ENCODE results near the gene CAPN9. TPM values are rescaled to one million over a fixed set of nuclear protein-coding genes. Genes with fewer than 3 reads are reported as not detected.

The CAPN9 gene
- total and polyA plus RNA-seq, 4 donors: not detected

- TF ChIP-seq ZBTB33 (IDR thresholded peaks at IDR 0.05) (no peak), JUND (IDR thresholded peaks at IDR 0.05) (peak in 1 of 2 donors; percentile 55), RAD21 (IDR thresholded peaks at IDR 0.05) (no peak)
- no peaks in the 10 kb centered on the region for H3K36me3 ChIP-seq (ENCODE audit: control insufficient read depth in 4 of 4, insufficient read depth in 3 of 4, low read depth in 1 of 4, low read length in 3 of 4)
- no peak overlapping the region for H3K9ac ChIP-seq (ENCODE audit: low read depth in 1 of 2, low read length in 2 of 2)
- peaks cover 5 to 13% (median 6%) of the 10 kb centered on the region in 4 donors for H3K4me1 ChIP-seq (ENCODE audit: control insufficient read depth in 4 of 4, insufficient read depth in 4 of 4, low read length in 3 of 4)
- 58% methylated on average over 11 of the region's 11 CpGs for WGBS
- H3K9me3 ChIP-seq (ENCODE audit: control insufficient read depth in 4 of 4, low read length in 3 of 4): no peaks in the 10 kb centered on the region
- H3K27me3 ChIP-seq (ENCODE audit: control insufficient read depth in 4 of 4, insufficient read depth in 4 of 4, low read length in 3 of 4): no peaks in the 10 kb centered on the region
- H3K4me3 ChIP-seq (ENCODE audit: low read depth in 1 of 3, low read length in 3 of 3): no peak overlapping the region
- H3K27ac ChIP-seq (ENCODE audit: low read depth in 1 of 2, low read length in 2 of 2): no peak overlapping the region
- no peak for DNase-seq (ENCODE audit: low spot score)
Measured at GRCh38 chr1:230824919-230825721, 77.9 kb downstream of the CAPN9 start.

GRCh38 chr1:230825761-230826160, 78.6 kb downstream of the CAPN9 start:
- DNase-seq (ENCODE audit: low spot score): peak; percentile 30
- Histone ChIP-seq H3K4me1 (ENCODE audit: control insufficient read depth in 4 of 4, insufficient read depth in 4 of 4, low read length in 3 of 4) (peaks cover 5 to 13% (median 6%) of the 10 kb centered on the region in 4 donors), H3K27me3 (ENCODE audit: control insufficient read depth in 4 of 4, insufficient read depth in 4 of 4, low read length in 3 of 4) (no peaks in the 10 kb centered on the region), H3K9me3 (ENCODE audit: control insufficient read depth in 4 of 4, low read length in 3 of 4) (no peaks in the 10 kb centered on the region), H3K27ac (ENCODE audit: low read depth in 1 of 2, low read length in 2 of 2) (peak overlapping the region in 1 of 2 donors; percentile 21), H3K36me3 (ENCODE audit: control insufficient read depth in 4 of 4, insufficient read depth in 3 of 4, low read depth in 1 of 4, low read length in 3 of 4) (no peaks in the 10 kb centered on the region), H3K9ac (ENCODE audit: low read depth in 1 of 2, low read length in 2 of 2) (no peak overlapping the region), H3K4me3 (ENCODE audit: low read depth in 1 of 3, low read length in 3 of 3) (no peak overlapping the region)
- 56% methylated on average over 3 of the region's 3 CpGs for WGBS
- TF ChIP-seq HNF4A (conservative IDR thresholded peaks at IDR 0.05) (peak; percentile 70 to 84), RXRA (IDR thresholded peaks at IDR 0.05) (no peak), HNF4G (IDR thresholded peaks at IDR 0.05) (peak; percentile 42), SP1 (IDR thresholded peaks at IDR 0.05) (peak; percentile 78), ATF3 (IDR thresholded peaks at IDR 0.05) (peak; percentile 62), JUND (IDR thresholded peaks at IDR 0.05) (peak in 1 of 2 donors; percentile 46), MAX (IDR thresholded peaks at IDR 0.05) (no peak)

- peak; percentile 17 for DNase-seq (ENCODE audit: low spot score)
- Histone ChIP-seq H3K27ac (ENCODE audit: low read depth in 1 of 2, low read length in 2 of 2) (peak overlapping the region in 1 of 2 donors; percentile 21), H3K4me3 (ENCODE audit: low read depth in 1 of 3, low read length in 3 of 3) (no peak overlapping the region), H3K27me3 (ENCODE audit: control insufficient read depth in 4 of 4, insufficient read depth in 4 of 4, low read length in 3 of 4) (no peaks in the 10 kb centered on the region), H3K9me3 (ENCODE audit: control insufficient read depth in 4 of 4, low read length in 3 of 4) (no peaks in the 10 kb centered on the region), H3K4me1 (ENCODE audit: control insufficient read depth in 4 of 4, insufficient read depth in 4 of 4, low read length in 3 of 4) (peaks cover 5 to 13% (median 6%) of the 10 kb centered on the region in 4 donors), H3K36me3 (ENCODE audit: control insufficient read depth in 4 of 4, insufficient read depth in 3 of 4, low read depth in 1 of 4, low read length in 3 of 4) (no peaks in the 10 kb centered on the region), H3K9ac (ENCODE audit: low read depth in 1 of 2, low read length in 2 of 2) (no peak overlapping the region)
- whole genome bisulfite sequencing: 92% methylated on average over 9 of the region's 9 CpGs
- TF ChIP-seq YY1 (IDR thresholded peaks at IDR 0.05) (no peak), RXRA (IDR thresholded peaks at IDR 0.05) (no peak), RAD21 (IDR thresholded peaks at IDR 0.05) (no peak), HNF4A (conservative IDR thresholded peaks at IDR 0.05) (no peak), NR2F2 (IDR thresholded peaks at IDR 0.05) (no peak), FOXA1 (IDR thresholded peaks at IDR 0.05) (no peak), TAF1 (conservative IDR thresholded peaks at IDR 0.05) (no peak), GABPA (IDR thresholded peaks at IDR 0.05 in 1 of 2, conservative IDR thresholded peaks at IDR 0.05 in 1 of 2) (no peak), HNF4G (IDR thresholded peaks at IDR 0.05) (no peak), REST (IDR thresholded peaks at IDR 0.05) (no peak), SP1 (IDR thresholded peaks at IDR 0.05) (no peak), ZBTB33 (IDR thresholded peaks at IDR 0.05) (no peak), FOXA2 (IDR thresholded peaks at IDR 0.05) (no peak), ATF3 (IDR thresholded peaks at IDR 0.05) (no peak)
Measured at GRCh38 chr1:230826166-230826875, 79.1 kb downstream of the CAPN9 start.

Measured in liver (tissue), 9 donors.